MCF 10A (cell line): ENCODE results near the gene TMEM132E. TPM values are rescaled to one million over a fixed set of nuclear protein-coding genes. Genes with fewer than 3 reads are reported as not detected.

Source experiments
- BruUV-seq: library from RNA; stranded (reverse); fragments of 400-500 nt; replicated peaks from 2 replicates; lab custom pipeline; 2021; lab: Mats Ljungman, UMichigan
- CTCF ChIA-PET: fragments of 300-600 bp; sonication (Branson Sonifier 250); formaldehyde crosslinking; extraction: SDS; loops from one replicate; lab custom pipeline; 2021; ENCODE audit warnings: antibody characterized with exemption, inconsistent platforms; lab: Yijun Ruan, JAX
- POLR2A ChIA-PET: fragments of 300-600, 350-650 bp; sonication (Branson Sonifier 250); formaldehyde crosslinking; extraction: SDS; loops from one replicate; lab custom pipeline; 2020; ENCODE audit warnings: antibody characterized with exemption, inconsistent platforms; lab: Yijun Ruan, JAX
- DNase-seq: peaks from one replicate; pipeline ENCODE4 v3.0.0-alpha.2; 2018; ENCODE audit not compliant: unreplicated experiment
- H3K27ac Mint-ChIP-seq: one replicate; pipeline ENCODE4 v1.8.0; 2022; ENCODE audit warnings: mild to moderate bottlenecking, low read depth, mixed read lengths; ENCODE audit not compliant: unreplicated experiment
- H3K27me3 Mint-ChIP-seq: one replicate; pipeline ENCODE4 v1.8.0; 2022; ENCODE audit warnings: mixed read lengths; ENCODE audit not compliant: insufficient read depth, unreplicated experiment
- H3K36me3 Mint-ChIP-seq: one replicate; pipeline ENCODE4 v1.8.0; 2022; ENCODE audit warnings: mild to moderate bottlenecking, moderate library complexity, mixed read lengths; ENCODE audit not compliant: insufficient read depth, unreplicated experiment
- H3K4me1 Mint-ChIP-seq: one replicate; pipeline ENCODE4 v1.8.0; 2022; ENCODE audit warnings: mixed read lengths; ENCODE audit not compliant: insufficient read depth, unreplicated experiment
- H3K4me3 Mint-ChIP-seq: one replicate; pipeline ENCODE4 v1.8.0; 2022; ENCODE audit warnings: mild to moderate bottlenecking, moderate library complexity, mixed read lengths; ENCODE audit not compliant: unreplicated experiment
- H3K9me3 Mint-ChIP-seq: one replicate; pipeline ENCODE4 v1.8.0; 2022; ENCODE audit warnings: mixed read lengths; ENCODE audit not compliant: unreplicated experiment
- intact Hi-C: fragments of 100-400 bp; cut with micrococcal nuclease; formaldehyde crosslinking; loops from 2 replicates; pipeline ENCODE4 v1.14.1; 2022
- total RNA-seq: library from RNA; stranded (reverse); gene quantifications from 2 replicates; pipeline ENCODE4 v1.2.3, GENCODE V29; 2022
- TF ChIP-seq, protein P1 (sequence below): fragments of 200-600 bp; IDR thresholded peaks from one replicate; pipeline ENCODE4 v1.8.0; 2022; ENCODE audit warnings: antibody characterized with exemption, mild to moderate bottlenecking; ENCODE audit not compliant: unreplicated experiment

The TMEM132E gene
- total RNA-seq, 1 experiment from 2014 or later, result not detected

- no peak for DNase-seq
- POLR2A ChIA-PET, result no interaction called here
- Mint-ChIP-seq H3K27ac (no peak overlapping the region), H3K36me3 (no peaks in the 10 kb centered on the region), H3K4me1 (no peaks in the 10 kb centered on the region), H3K9me3 (peaks cover 14% of the 10 kb centered on the region), H3K27me3 (no peaks in the 10 kb centered on the region), H3K4me3 (no peak overlapping the region)
- CTCF ChIA-PET, result interaction anchor here (0.5 to 0.6 kb wide), 2 partner anchors 251 to 488 kb away, joined by 3 read pairs; no protein-coding TSS in a partner anchor
- no TSS peak for BruUV-seq
- intact Hi-C loops, result no loop called here
- TF ChIP-seq, protein P1, sequence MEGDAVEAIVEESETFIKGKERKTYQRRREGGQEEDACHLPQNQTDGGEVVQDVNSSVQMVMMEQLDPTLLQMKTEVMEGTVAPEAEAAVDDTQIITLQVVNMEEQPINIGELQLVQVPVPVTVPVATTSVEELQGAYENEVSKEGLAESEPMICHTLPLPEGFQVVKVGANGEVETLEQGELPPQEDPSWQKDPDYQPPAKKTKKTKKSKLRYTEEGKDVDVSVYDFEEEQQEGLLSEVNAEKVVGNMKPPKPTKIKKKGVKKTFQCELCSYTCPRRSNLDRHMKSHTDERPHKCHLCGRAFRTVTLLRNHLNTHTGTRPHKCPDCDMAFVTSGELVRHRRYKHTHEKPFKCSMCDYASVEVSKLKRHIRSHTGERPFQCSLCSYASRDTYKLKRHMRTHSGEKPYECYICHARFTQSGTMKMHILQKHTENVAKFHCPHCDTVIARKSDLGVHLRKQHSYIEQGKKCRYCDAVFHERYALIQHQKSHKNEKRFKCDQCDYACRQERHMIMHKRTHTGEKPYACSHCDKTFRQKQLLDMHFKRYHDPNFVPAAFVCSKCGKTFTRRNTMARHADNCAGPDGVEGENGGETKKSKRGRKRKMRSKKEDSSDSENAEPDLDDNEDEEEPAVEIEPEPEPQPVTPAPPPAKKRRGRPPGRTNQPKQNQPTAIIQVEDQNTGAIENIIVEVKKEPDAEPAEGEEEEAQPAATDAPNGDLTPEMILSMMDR, result no peak
Measured at GRCh38 chr17:34606763-34607162, 27.4 kb downstream of the TMEM132E start.

DNA sequence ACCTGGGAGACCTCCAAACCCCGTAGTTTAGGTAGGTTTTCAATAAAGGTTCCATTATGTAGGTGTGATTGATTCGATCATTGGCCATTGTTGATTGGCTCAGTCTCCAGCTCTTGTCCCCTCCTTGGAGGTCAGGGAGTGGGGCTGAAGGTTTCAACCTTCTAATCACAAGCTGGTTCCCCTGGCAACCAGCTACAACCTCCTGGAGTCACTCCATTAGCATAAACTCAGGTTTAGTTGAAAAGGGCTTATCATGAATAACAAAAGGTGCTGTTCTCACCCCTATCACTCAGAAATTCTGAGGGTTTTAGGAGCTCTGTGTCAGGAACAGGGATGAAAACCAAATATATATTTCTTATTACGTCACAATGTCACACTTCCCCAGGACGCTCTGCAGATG, 28.5 kb downstream of the TMEM132E start:
- DNase-seq, result no peak
- TF ChIP-seq, protein P1, result no peak
- POLR2A ChIA-PET, result no interaction called here
- Mint-ChIP-seq H3K27ac (no peak overlapping the region), H3K9me3 (peaks cover 14% of the 10 kb centered on the region), H3K4me1 (no peaks in the 10 kb centered on the region), H3K4me3 (no peak overlapping the region), H3K27me3 (no peaks in the 10 kb centered on the region), H3K36me3 (no peaks in the 10 kb centered on the region)
- CTCF ChIA-PET, result no interaction called here
- no TSS peak for BruUV-seq
- intact Hi-C loops, result no loop called here

DNA sequence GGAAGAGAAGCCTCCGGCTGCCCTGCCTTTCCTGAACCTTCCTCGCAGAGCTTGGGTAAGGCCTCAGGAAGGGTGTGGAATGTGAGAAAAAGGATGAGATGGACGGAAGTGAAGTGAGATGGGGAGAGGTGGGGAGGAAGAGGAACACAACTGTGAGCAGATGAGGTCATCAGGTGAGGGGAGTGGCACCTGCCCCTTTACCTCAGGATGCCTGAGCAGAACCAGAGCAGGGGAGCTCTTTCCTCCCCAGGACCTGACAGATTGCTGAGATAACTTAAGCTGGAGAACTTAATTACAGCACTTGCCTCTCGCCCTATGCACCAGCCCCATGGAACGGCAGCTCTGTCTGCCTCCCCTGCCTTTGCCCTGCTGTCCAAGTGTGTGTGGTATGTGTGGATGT, 29.8 kb downstream of the TMEM132E start:
- Mint-ChIP-seq H3K9me3 (peaks cover 23% of the 10 kb centered on the region), H3K27ac (no peak overlapping the region), H3K4me1 (no peaks in the 10 kb centered on the region), H3K4me3 (no peak overlapping the region), H3K27me3 (no peaks in the 10 kb centered on the region), H3K36me3 (no peaks in the 10 kb centered on the region)
- intact Hi-C loops, result no loop called here
- no TSS peak for BruUV-seq
- no peak for DNase-seq
- CTCF ChIA-PET, result interaction anchor here (0.5 to 0.8 kb wide), 2 partner anchors 119 to 1895 kb away, joined by 3 read pairs; no protein-coding TSS in a partner anchor
- TF ChIP-seq, protein P1, result no peak
- POLR2A ChIA-PET, result no interaction called here

- BruUV-seq, result no TSS peak
- Mint-ChIP-seq H3K4me3 (no peak overlapping the region), H3K4me1 (no peaks in the 10 kb centered on the region), H3K27me3 (no peaks in the 10 kb centered on the region), H3K9me3 (peaks cover 23% of the 10 kb centered on the region), H3K27ac (no peak overlapping the region), H3K36me3 (no peaks in the 10 kb centered on the region)
- intact Hi-C loops, result no loop called here
- TF ChIP-seq, protein P1, result no peak
- ChIA-PET CTCF (interaction anchor here (0.7 kb wide), 1 partner anchor 28 kb away, joined by 4 read pairs; no protein-coding TSS in a partner anchor), POLR2A (no interaction called here)
- no peak for DNase-seq
Measured at GRCh38 chr17:34610039-34610438, 30.7 kb downstream of the TMEM132E start.
